HepG2 (cell line): ENCODE measurements around the gene PKD1L1. TPM values are rescaled to one million over a fixed set of nuclear protein-coding genes. Genes with fewer than 3 reads are reported as not detected.

ENCODE experiments used
- ATAC-seq: fragments of 200-7000 bp; cut with Tn5 transposase; 3 replicates; pipeline ENCODE4 v1.9.1; 2020; ENCODE audit warnings: mild to moderate bottlenecking, moderate library complexity
- BruUV-seq: library from RNA; stranded (reverse); fragments of 400-500 nt; replicated peaks from 2 replicates; lab custom pipeline; 2021; lab: Mats Ljungman, UMichigan
- CTCF ChIA-PET: fragments of 300-600 bp; formaldehyde crosslinking; extraction: SDS; loops from one replicate; lab custom pipeline; 2021; ENCODE audit warnings: low total read pairs, inconsistent platforms, low intra/inter-chr PET ratio; lab: Yijun Ruan, JAX
- POLR2A ChIA-PET: fragments of 350-600 bp; sonication (Branson Sonifier 250); formaldehyde crosslinking; loops from one replicate; lab custom pipeline; 2020; ENCODE audit warnings: antibody characterized with exemption, inconsistent platforms; lab: Yijun Ruan, JAX
- DNase-seq: peaks from one replicate; pipeline ENCODE4 v3.0.0-alpha.2; 2015; ENCODE audit warnings: low spot score
- FAIRE-seq: peaks from 3 replicates; lab custom pipeline; 2011; peaks lifted over from hg19 to GRCh38; lab: Jason Lieb, UNC
- H2AFZ ChIP-seq: one replicate; pipeline ENCODE4 v1.6.1; 2011; ENCODE audit warnings: low read length, inconsistent platforms
- H3K27ac ChIP-seq: fragments of 300-600 bp; 3 replicates; pipeline ENCODE4 v1.8.0; 2011; ENCODE audit warnings: mixed run types, mild to moderate bottlenecking, mixed read lengths, low read length, inconsistent platforms; ENCODE audit not compliant: insufficient read depth; ENCODE audit errors: extremely low read length
- H3K27me3 ChIP-seq, 2 experiments: fragments of 200-600 bp in 1 of 2; 2 replicates in 1 of 2; 3 replicates in 1 of 2; pipeline versions ENCODE4 v1.6.0 to v1.8.0; 2011; ENCODE audit warnings: low read length in 2 of 2, mild to moderate bottlenecking in 2 of 2, moderate library complexity in 2 of 2, inconsistent platforms in 1 of 2; ENCODE audit not compliant: insufficient read depth in 2 of 2, control insufficient read depth in 1 of 2
- H3K36me3 ChIP-seq, 2 experiments: fragments of 200-600 bp in 1 of 2; replicated peaks in 1 of 2; 2 replicates in 1 of 2; 3 replicates in 1 of 2; pipeline versions ENCODE4 v1.5.1 to v1.8.0; 2011; ENCODE audit warnings: low read length in 2 of 2, inconsistent platforms in 1 of 2; ENCODE audit not compliant: insufficient read depth in 2 of 2, control insufficient read depth in 1 of 2
- H3K4me1 ChIP-seq: 2 replicates; pipeline ENCODE4 v1.5.1; 2012; ENCODE audit warnings: low read length, inconsistent platforms; ENCODE audit not compliant: insufficient read depth
- H3K4me2 ChIP-seq: 2 replicates; pipeline ENCODE4 v1.6.0; 2011; ENCODE audit warnings: low read depth, low read length, inconsistent platforms
- H3K4me3 ChIP-seq, 3 experiments: fragments of 200-600 bp in 1 of 3; sonication (generic), shearing (Covaris generic) in 1 of 3; replicated peaks in 1 of 3; 2 replicates each; pipeline ENCODE4 v1.5.1; 2011 to 2016; ENCODE audit warnings: low read length in 3 of 3, inconsistent platforms in 2 of 3, low read depth in 2 of 3, mild to moderate bottlenecking in 2 of 3, control low read depth in 1 of 3, mixed read lengths in 1 of 3; ENCODE audit not compliant: insufficient read depth in 1 of 3
- H3K79me2 ChIP-seq: one replicate; pipeline ENCODE4 v1.6.1; 2011; ENCODE audit warnings: low read length, inconsistent platforms; ENCODE audit not compliant: insufficient read depth
- H3K9ac ChIP-seq: 2 replicates; pipeline ENCODE4 v1.6.0; 2011; ENCODE audit warnings: mild to moderate bottlenecking, low read depth, low read length, inconsistent platforms; ENCODE audit not compliant: insufficient read depth
- H3K9me3 ChIP-seq: 2 replicates; pipeline ENCODE4 v1.5.1; 2012; ENCODE audit warnings: mild to moderate bottlenecking, low read length
- H4K20me1 ChIP-seq: 2 replicates; pipeline ENCODE4 v1.6.0; 2011; ENCODE audit warnings: inconsistent platforms, mild to moderate bottlenecking, low read length, moderate library complexity; ENCODE audit not compliant: insufficient read depth
- HMG20B ChIP-seq: conservative IDR thresholded peaks from 2 replicates; pipeline ENCODE4 v1.6.1; 2016; ENCODE audit warnings: missing genetic modification reagents, missing compliant biosample characterization
- HMGXB3 ChIP-seq: sonication (generic); formaldehyde crosslinking; IDR thresholded peaks from 2 replicates; pipeline ENCODE4 v1.4.0; 2020; ENCODE audit warnings: missing genetic modification reagents, borderline replicate concordance
- ZNF629 ChIP-seq: sonication (generic); formaldehyde crosslinking; conservative IDR thresholded peaks from 2 replicates; pipeline ENCODE4 v1.5.0; 2020; ENCODE audit warnings: missing genetic modification reagents
- WGBS: methylation state at CpG from one replicate; pipeline ENCODE4 v1.1.6; 2017; ENCODE audit warnings: low lambda C conversion rate; 5-methylcytosine and 5-hydroxymethylcytosine counted together
- in situ Hi-C: cut with HindIII; loops from 2 replicates; pipeline ENCODE4 v1.10.0; 2017; ENCODE audit warnings: low pct_unique_long_range_greater_than_20kb; ENCODE audit not compliant: extremely low pct_ligation_motif_present
- intact Hi-C: fragments of 100-400 bp; cut with micrococcal nuclease; formaldehyde crosslinking; loops from one replicate; pipeline ENCODE4 v1.10.0; 2022; ENCODE audit not compliant: unreplicated experiment
- polyA plus RNA-seq, 8 experiments: library from polyadenylated mRNA; depleted of rRNA in 3 of 8; stranded (reverse) in 7 of 8; unstranded in 1 of 8; fragments of >200 nt; fragmentation: Illumina TruSeq in 4 of 8; extraction: Trizol in 4 of 8; gene quantifications; 2 replicates each; pipeline versions ENCODE4 v1.2.1 to v1.2.3, GENCODE V29; 2011 to 2016; ENCODE audit warnings: low read depth in 4 of 8, missing spikeins in 1 of 8, mixed read lengths in 1 of 8; ENCODE audit not compliant: insufficient read depth in 1 of 8
- total RNA-seq, 5 experiments: library from RNA; depleted of rRNA; stranded (reverse); fragments of >200 nt; fragmentation: Illumina TruSeq; extraction: Trizol; gene quantifications; 2 replicates each; pipeline ENCODE4 v1.2.3, GENCODE V29; 2016; ENCODE audit warnings: low read depth in 1 of 5

Gene PKD1L1
- total and polyA plus RNA-seq, 2 of the 13 experiments (the other 11 are each of a cell fraction or from before 2014, with no cell fraction given), result 0.01 TPM; not detected in 1

- TF ChIP-seq HMGXB3 (CRISPR knock-in tag), result no peak
These were observed 173.0 kb downstream of the PKD1L1 start (continued) for GRCh38 chr7:47775238-47775637.

- Histone ChIP-seq H3K36me3 (no peaks in the 10 kb centered on the region), H3K4me3 (no peak overlapping the region), H3K4me2 (no peak overlapping the region), H3K4me1 (peaks cover 64% of the 10 kb centered on the region), H3K9ac (no peak overlapping the region), H3K27ac (no peak overlapping the region), H3K9me3 (0 out of 2 replicates have a peak, but pooled peaks cover 2% of the 10 kb centered on the region), H3K79me2 (no peaks in the 10 kb centered on the region), H3K27me3 (no peaks in the 10 kb centered on the region), H4K20me1 (no peaks in the 10 kb centered on the region), H2AFZ (no peak overlapping the region)
- intact Hi-C loops (no loop called here), in situ Hi-C loops (no loop called here)
- ChIA-PET CTCF (no interaction called here), POLR2A (interaction anchor here (1.8 kb wide), 1 partner anchor 9 kb away, joined by 6 read pairs; no protein-coding TSS in a partner anchor)
- BruUV-seq, result no TSS peak
- TF ChIP-seq HMG20B (CRISPR knock-in tag) (no peak), ZNF629 (CRISPR knock-in tag) (peak; percentile 91)
- FAIRE-seq (no peak), ATAC-seq (no peak), DNase-seq (no peak)
- WGBS, result 96% methylated on average over 4 of the region's 4 CpGs
These were observed 175.8 kb downstream of the PKD1L1 start for GRCh38 chr7:47772492-47772891.
